SK-N-SH treated with all-trans-retinoic acid at 6 μM for 48 hours (cell line): Measurements from ENCODE around the gene HSP90AA1.

Experiments
- GLIS3 ChIP-seq: fragments of 250-450 bp; sonication (Bioruptor Pico); IDR thresholded peaks from 2 replicates; pipeline ENCODE4 v1.5.0; 2020; ENCODE audit warnings: mild to moderate bottlenecking, moderate library complexity
- PATZ1 ChIP-seq: fragments of 250-450 bp; sonication (Bioruptor Pico); IDR thresholded peaks from 2 replicates; pipeline ENCODE4 v1.8.0; 2020; ENCODE audit warnings: mild to moderate bottlenecking, moderate library complexity, borderline replicate concordance
- TOX ChIP-seq: fragments of 250-450 bp; sonication (Bioruptor Pico); IDR thresholded peaks from 2 replicates; pipeline ENCODE4 v1.8.0; 2021; ENCODE audit warnings: mild to moderate bottlenecking, moderate library complexity, borderline replicate concordance
- ZNF565 ChIP-seq: fragments of 450-650 bp; formaldehyde crosslinking; conservative IDR thresholded peaks from 2 replicates; pipeline ENCODE4 v1.5.0; 2020; ENCODE audit warnings: low read depth, mild to moderate bottlenecking, moderate library complexity

- no peak for TF ChIP-seq PATZ1
- no peak for TF ChIP-seq TOX (CRISPR knock-in tag)
- no peak for TF ChIP-seq GLIS3 (CRISPR knock-in tag)
- TF ChIP-seq ZNF565, result no peak
Measured at GRCh38 chr14:102046337-102047278, 40.2 kb downstream of the HSP90AA1 start.
